Measurements from ENCODE around the gene PPP2R2D. TPM values are rescaled to one million over a fixed set of nuclear protein-coding genes. Genes with fewer than 3 reads are reported as not detected.

The PPP2R2D gene
- 31.7 and 37.9 TPM in 2 replicates for total RNA-seq

GRCh38 chr10:131900350-131901152, at the start of gene PPP2R2D:
TSS of gene PPP2R2D (plus strand) at chr10:131901008. CDS start at chr10:131901149, 141 bp downstream.

DNA sequence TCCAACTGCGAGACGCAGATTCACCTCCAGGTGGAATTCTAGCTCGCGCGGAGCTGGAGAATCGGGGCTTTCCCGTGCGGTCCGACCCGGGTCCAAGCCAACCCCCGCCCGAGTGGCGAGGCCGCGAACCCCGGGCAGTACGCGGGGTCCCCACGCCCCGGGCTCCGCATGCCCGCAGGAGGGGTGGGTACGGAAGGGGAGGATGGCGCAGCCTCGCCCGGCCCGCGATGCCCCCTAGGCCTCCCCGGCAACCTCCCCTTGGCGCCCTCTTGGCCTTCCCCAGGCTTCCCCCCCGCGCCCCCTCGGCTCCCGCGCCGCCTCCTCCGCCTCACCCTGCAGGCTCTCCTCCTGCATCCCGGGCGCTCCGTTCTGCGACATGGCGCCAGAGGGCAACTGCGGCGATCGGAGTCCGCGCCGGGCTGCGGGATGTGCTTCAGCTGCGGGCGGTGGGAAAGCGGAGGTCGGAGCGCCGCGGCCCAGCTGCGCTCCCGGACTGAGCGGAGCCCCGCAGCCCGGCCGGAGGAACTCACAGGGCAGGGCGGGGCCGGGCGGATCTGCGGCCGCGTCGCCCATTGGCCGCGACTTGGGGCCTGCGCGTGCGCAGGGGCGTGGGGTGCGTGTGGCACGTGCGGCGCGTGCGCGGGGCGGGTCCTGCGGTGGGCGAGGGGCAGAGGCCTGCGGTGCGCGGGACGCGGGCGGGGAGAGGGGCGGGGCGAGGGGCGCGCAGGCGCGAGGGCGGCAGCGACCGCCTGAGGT, 80.8 kb downstream of the PPP2R2D start, which contains the start of gene BNIP3:
Gene BNIP3 (minus strand): TSS at position 495 of the 756 bp plus-strand sequence. CDS start 117 bp downstream, at position 378.

Other genes with a start within 250 kb of the PPP2R2D start
- 132 and 138 TPM in 2 replicates for gene BNIP3, start 80.9 kb downstream of the PPP2R2D start, total RNA-seq
- gene JAKMIP3, start 164.9 kb downstream of the PPP2R2D start, total RNA-seq, result under 0.01 TPM in 2 replicates

Measured in thoracic aorta endothelial cell (primary cell).